Cerebellar cortex (tissue), 1 donor: ENCODE measurements around the gene FBH1.

ENCODE experiments used
- DNase-seq: peaks from one replicate; pipeline ENCODE4 v3.0.0-alpha.2; 2015; ENCODE audit warnings: low spot score

The FBH1 gene

GRCh38 chr10:5978230-5978489, 88.1 kb downstream of the FBH1 start:
- DNase-seq: no peak

GRCh38 chr10:5981529-5981928, 91.5 kb downstream of the FBH1 start:
- no peak for DNase-seq

DNA sequence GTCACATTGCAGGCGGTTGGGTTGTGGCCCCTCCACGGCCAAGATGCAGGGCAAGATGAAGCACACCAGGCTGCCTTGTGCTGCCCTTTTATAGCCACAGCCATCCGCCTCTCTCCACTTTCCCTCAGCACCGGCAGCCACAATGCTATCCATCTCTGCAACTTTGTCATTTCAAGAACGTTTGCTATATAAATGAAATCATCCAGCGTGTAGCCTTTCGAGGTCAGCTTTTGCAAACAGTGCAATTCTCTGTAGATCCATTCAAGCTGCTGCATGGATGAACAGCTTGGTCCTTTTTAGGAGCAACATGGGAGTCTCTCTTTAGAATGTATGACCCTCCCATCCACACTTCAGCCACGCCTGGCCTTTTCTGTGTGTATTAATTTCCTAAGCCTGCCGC, 93.7 kb downstream of the FBH1 start:
- DNase-seq: no peak

DNA sequence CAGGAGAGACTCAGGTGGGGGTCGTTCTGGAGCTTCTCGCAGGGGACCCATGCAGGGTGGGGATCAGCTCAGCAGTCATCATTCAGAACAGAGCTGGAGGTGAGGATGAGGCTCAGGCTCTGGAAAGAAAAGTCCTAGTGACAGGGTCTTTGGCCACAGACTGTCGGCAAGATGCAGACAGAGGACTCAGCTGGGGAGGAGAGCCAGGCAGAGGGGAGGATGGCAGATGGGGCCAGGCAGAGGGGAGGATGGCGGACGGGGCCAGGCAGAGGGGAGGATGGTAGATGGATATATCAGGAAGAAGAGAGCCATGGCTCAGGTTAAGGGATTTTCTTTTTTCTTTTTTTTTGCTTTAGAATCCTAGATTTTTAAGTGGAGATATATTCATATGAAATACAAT, 95.0 kb downstream of the FBH1 start:
- DNase-seq: no peak
